WERI-Rb-1 (cell line): ENCODE data around the gene RBM33.

Experiments used
- DNase-seq: peaks from one replicate; pipeline ENCODE4 v3.0.0-alpha.2; 2020
- H3K27ac ChIP-seq: fragments of 250-450 bp; sonication (Bioruptor Pico); 2 replicates; pipeline ENCODE4 v1.5.1; 2020; ENCODE audit warnings: mild to moderate bottlenecking, moderate library complexity
- H3K27me3 ChIP-seq: fragments of 250-450 bp; sonication (Bioruptor Pico); 2 replicates; pipeline ENCODE4 v1.5.1; 2021; ENCODE audit warnings: mild to moderate bottlenecking, low read depth, moderate library complexity; ENCODE audit not compliant: insufficient read depth, severe bottlenecking
- H3K36me3 ChIP-seq: fragments of 250-450 bp; sonication (Bioruptor Pico); 2 replicates; pipeline ENCODE4 v1.5.1; 2020; ENCODE audit warnings: mild to moderate bottlenecking, moderate library complexity
- H3K4me3 ChIP-seq: 2 replicates; pipeline ENCODE4 v1.5.1; 2011; ENCODE audit warnings: low read depth, mild to moderate bottlenecking, control low read depth, low read length
- H3K9me3 ChIP-seq: fragments of 250-450 bp; sonication (Bioruptor Pico); 2 replicates; pipeline ENCODE4 v1.5.1; 2021; ENCODE audit warnings: mild to moderate bottlenecking, moderate library complexity; ENCODE audit not compliant: severe bottlenecking
- CTCF ChIP-seq: IDR thresholded peaks from 2 replicates; pipeline ENCODE4 v1.5.1; 2011; ENCODE audit warnings: low read depth, mild to moderate bottlenecking, control low read depth, inconsistent platforms, low read length

RBM33 gene

GRCh38 chr7:155809947-155810769 is 165.7 kb downstream of the RBM33 start:
- Histone ChIP-seq H3K27me3 (peaks cover 92% of the 10 kb centered on the region), H3K4me3 (no peak overlapping the region), H3K9me3 (no peaks in the 10 kb centered on the region), H3K36me3 (no peaks in the 10 kb centered on the region), H3K27ac (no peak overlapping the region)
- DNase-seq: no peak
- TF ChIP-seq CTCF: no peak

- no peak overlapping the region for H3K27ac ChIP-seq
- peaks cover 92% of the 10 kb centered on the region for H3K27me3 ChIP-seq
- TF ChIP-seq CTCF: no peak
- no peaks in the 10 kb centered on the region for H3K36me3 ChIP-seq
- DNase-seq: no peak
- H3K4me3 ChIP-seq: no peak overlapping the region
- H3K9me3 ChIP-seq: no peaks in the 10 kb centered on the region
Observed at GRCh38 chr7:155810770-155811559, 166.5 kb downstream of the RBM33 start.

- no peak for TF ChIP-seq CTCF
- no peaks in the 10 kb centered on the region for H3K36me3 ChIP-seq
- H3K9me3 ChIP-seq: no peaks in the 10 kb centered on the region
- H3K4me3 ChIP-seq: no peak overlapping the region
- H3K27ac ChIP-seq: no peak overlapping the region
- DNase-seq: no peak
- H3K27me3 ChIP-seq: peaks cover 92% of the 10 kb centered on the region
Observed at GRCh38 chr7:155811560-155811894, 167.1 kb downstream of the RBM33 start.

GRCh38 chr7:155811895-155812761 is 167.7 kb downstream of the RBM33 start, which contains the start of gene SHH:
Gene SHH, minus strand, starts transcription at chr7:155812463. Its CDS starts 341 bp downstream, at chr7:155812122.
- no peak within 1 kb of the TSS for H3K4me3 ChIP-seq
- no peak for DNase-seq
- H3K27me3 ChIP-seq: peaks cover 92% of the 10 kb centered on the region

More at GRCh38 chr7:155811895-155812761, 167.7 kb downstream of the RBM33 start, which contains the start of gene SHH:
- H3K9me3 ChIP-seq: no peaks in the 10 kb centered on the region
- no peak for TF ChIP-seq CTCF
- no peaks in the 10 kb centered on the region for H3K36me3 ChIP-seq
- no peak within 1 kb of the TSS for H3K27ac ChIP-seq
